Mesodermal cell (in vitro differentiated cells): ENCODE data around the gene OGFOD3.
"Not testable (repeated sequence)": the region's sequence is repeated elsewhere in the genome, so short reads cannot be mapped to it uniquely, and the experiment has no call there.

Experiments used
- H3K27ac ChIP-seq: 2 replicates; pipeline ENCODE4 v1.7.0; 2013; ENCODE audit warnings: mild to moderate bottlenecking, low read depth, low read length, moderate library complexity; ENCODE audit not compliant: severe bottlenecking
- H3K36me3 ChIP-seq: 2 replicates; pipeline ENCODE4 v1.7.1; 2013; ENCODE audit warnings: mild to moderate bottlenecking, low read length, moderate library complexity; ENCODE audit not compliant: control insufficient read depth, insufficient read depth
- H3K4me1 ChIP-seq: one replicate; pipeline ENCODE4 v1.7.1; 2013; ENCODE audit warnings: mild to moderate bottlenecking, low read length; ENCODE audit not compliant: insufficient read depth, control insufficient read depth, poor library complexity, severe bottlenecking
- H3K4me3 ChIP-seq: 2 replicates; pipeline ENCODE4 v1.7.0; 2013; ENCODE audit warnings: low read length, control low read depth, mild to moderate bottlenecking; ENCODE audit not compliant: insufficient read depth, poor library complexity, severe bottlenecking; ENCODE audit errors: extremely low read depth
- H3K9me3 ChIP-seq: 2 replicates; pipeline ENCODE4 v1.7.1; 2013; ENCODE audit warnings: mild to moderate bottlenecking, low read length, moderate library complexity; ENCODE audit not compliant: control insufficient read depth
- WGBS, 2 experiments: methylation state at CpG; one replicate each; pipeline ENCODE4 v1.1.5; 2013; ENCODE audit warnings: missing lambda C conversion rate in 2 of 2; ENCODE audit not compliant: insufficient coverage in 2 of 2; 5-methylcytosine and 5-hydroxymethylcytosine counted together

OGFOD3 gene

GRCh38 chr17:82370471-82371332 lies 47.7 kb downstream of the OGFOD3 start:
- H3K27ac ChIP-seq, result no peak overlapping the region
- no peaks in the 10 kb centered on the region for H3K36me3 ChIP-seq
- H3K4me1 ChIP-seq, result peaks cover under 1% of the 10 kb centered on the region
- no peaks in the 10 kb centered on the region for H3K9me3 ChIP-seq
- WGBS, 2 experiments, result 62 to 64% methylated on average over 28 to 38 of the region's 38 CpGs
- H3K4me3 ChIP-seq, result peak overlapping the region; percentile 16

GRCh38 chr17:82369211-82369610 lies 49.2 kb downstream of the OGFOD3 start:
- WGBS, 2 experiments, result 95 to 98% methylated on average over 5 to 6 of the region's 7 CpGs
- Histone ChIP-seq H3K36me3 (no peaks in the 10 kb centered on the region), H3K4me1 (peaks cover 7% of the 10 kb centered on the region), H3K27ac (no peak overlapping the region), H3K4me3 (no peak overlapping the region), H3K9me3 (no peaks in the 10 kb centered on the region)

GRCh38 chr17:82367724-82368524 lies 50.5 kb downstream of the OGFOD3 start:
- 87 to 90% methylated on average over 11 to 12 of the region's 14 CpGs for WGBS, 2 experiments

GRCh38 chr17:82366749-82367148 lies 51.6 kb downstream of the OGFOD3 start:
- no CpG with 5 or more reads among the region's 7 CpGs for WGBS, 2 experiments
- Histone ChIP-seq H3K4me1 (peaks cover 7% of the 10 kb centered on the region), H3K4me3 (no peak overlapping the region), H3K36me3 (no peaks in the 10 kb centered on the region), H3K9me3 (no peaks in the 10 kb centered on the region), H3K27ac (no peak overlapping the region)

More at GRCh38 chr17:82367724-82368524, 50.5 kb downstream of the OGFOD3 start:
- no peak overlapping the region for H3K27ac ChIP-seq
- no peak overlapping the region for H3K4me3 ChIP-seq
- H3K9me3 ChIP-seq, result no peaks in the 10 kb centered on the region
- peaks cover 7% of the 10 kb centered on the region for H3K4me1 ChIP-seq
- no peaks in the 10 kb centered on the region for H3K36me3 ChIP-seq

GRCh38 chr17:82365606-82366295 lies 52.6 kb downstream of the OGFOD3 start:
- Histone ChIP-seq H3K4me1 (peaks cover 7% of the 10 kb centered on the region), H3K27ac (no peak overlapping the region), H3K36me3 (no peaks in the 10 kb centered on the region), H3K4me3 (no peak overlapping the region), H3K9me3 (no peaks in the 10 kb centered on the region)
- WGBS, 2 experiments, result 83 to 96% methylated on average over 4 to 5 of the region's 6 CpGs

- Histone ChIP-seq H3K4me1 (peaks cover 7% of the 10 kb centered on the region), H3K27ac (no peak overlapping the region), H3K36me3 (no peaks in the 10 kb centered on the region), H3K4me3 (no peak overlapping the region), H3K9me3 (no peaks in the 10 kb centered on the region)
- 89 to 90% methylated on average over 6 of the region's 6 CpGs for WGBS, 2 experiments
Observed at GRCh38 chr17:82361885-82362633, 56.3 kb downstream of the OGFOD3 start.

- H3K4me3 ChIP-seq, result not testable (repeated sequence)
- 67% methylated on average over 1 of the region's 1 CpG; no CpG with 5 or more reads in 1 of the 2 experiments for WGBS, 2 experiments
Observed at GRCh38 chr17:82359451-82360074, 58.8 kb downstream of the OGFOD3 start.

GRCh38 chr17:82358465-82359350 lies 59.7 kb downstream of the OGFOD3 start, which contains the start of gene TEX19:
Gene TEX19 (plus strand): TSS chr17:82359247. CDS start chr17:82362151, 2,904 bp downstream.
- H3K36me3 ChIP-seq, result no peaks in the 10 kb centered on the region
- H3K27ac ChIP-seq, result no peak within 1 kb of the TSS
- H3K9me3 ChIP-seq, result no peaks in the 10 kb centered on the region
- no peaks in the 10 kb centered on the region for H3K4me1 ChIP-seq
- no peak within 1 kb of the TSS for H3K4me3 ChIP-seq
- WGBS, 2 experiments, result 86% methylated on average over 18 to 19 of the region's 21 CpGs

More at GRCh38 chr17:82359451-82360074, 58.8 kb downstream of the OGFOD3 start:
- H3K9me3 ChIP-seq, H3K36me3 ChIP-seq, H3K4me1 ChIP-seq, H3K27ac ChIP-seq: not testable (repeated sequence)

GRCh38 chr17:82357394-82357793 lies 61.0 kb downstream of the OGFOD3 start:
- Histone ChIP-seq H3K27ac (no peak overlapping the region), H3K4me1 (no peaks in the 10 kb centered on the region), H3K4me3 (no peak overlapping the region), H3K36me3 (no peaks in the 10 kb centered on the region), H3K9me3 (no peaks in the 10 kb centered on the region)
- 100% methylated on average over 1 of the region's 2 CpGs for WGBS, 2 experiments
